H9 (cell line): ENCODE results near the gene MLLT3. TPM values are rescaled to one million over a fixed set of nuclear protein-coding genes. Genes with fewer than 3 reads are reported as not detected.

Experiments used
- DNase-seq: peaks from one replicate; pipeline ENCODE4 v3.0.0-alpha.2; 2017
- H2AFZ ChIP-seq: one replicate; pipeline ENCODE4 v1.6.1; 2013; ENCODE audit warnings: mild to moderate bottlenecking, low read length, control low read depth, moderate library complexity
- H2AK5ac ChIP-seq: 2 replicates; pipeline ENCODE4 v1.6.1; 2013; ENCODE audit warnings: low read length, control low read depth, mixed read lengths; ENCODE audit not compliant: insufficient read length
- H2BK120ac ChIP-seq: one replicate; pipeline ENCODE4 v1.6.1; 2013; ENCODE audit warnings: low read depth, mild to moderate bottlenecking, low read length, control low read depth, inconsistent platforms; ENCODE audit not compliant: poor library complexity, severe bottlenecking
- H2BK12ac ChIP-seq: 2 replicates; pipeline ENCODE4 v1.6.1; 2013; ENCODE audit warnings: low read length, control low read depth, mixed read lengths, low read depth; ENCODE audit not compliant: insufficient read length
- H2BK15ac ChIP-seq: 2 replicates; pipeline ENCODE4 v1.6.1; 2013; ENCODE audit warnings: low read depth, low read length, control low read depth
- H2BK20ac ChIP-seq: one replicate; pipeline ENCODE4 v1.6.1; 2013; ENCODE audit warnings: low read depth, mild to moderate bottlenecking, low read length, control low read depth, inconsistent platforms; ENCODE audit not compliant: poor library complexity, severe bottlenecking
- H2BK5ac ChIP-seq: 2 replicates; pipeline ENCODE4 v1.6.1; 2013; ENCODE audit warnings: low read length, control low read depth, mixed read lengths; ENCODE audit not compliant: insufficient read length
- H3K14ac ChIP-seq: 2 replicates; pipeline ENCODE4 v1.6.1; 2013; ENCODE audit warnings: low read length, control low read depth; ENCODE audit not compliant: insufficient read depth
- H3K18ac ChIP-seq: 2 replicates; pipeline ENCODE4 v1.6.1; 2013; ENCODE audit warnings: low read depth, mild to moderate bottlenecking, mixed read lengths, low read length, control low read depth; ENCODE audit not compliant: insufficient read length
- H3K23ac ChIP-seq: 2 replicates; pipeline ENCODE4 v1.6.1; 2013; ENCODE audit warnings: low read length, control low read depth, mixed read lengths, low read depth; ENCODE audit not compliant: insufficient read length
- H3K23me2 ChIP-seq: 2 replicates; pipeline ENCODE4 v1.6.1; 2013; ENCODE audit warnings: low read depth, mild to moderate bottlenecking, mixed read lengths, low read length, control low read depth; ENCODE audit not compliant: insufficient read length, poor library complexity, severe bottlenecking
- H3K27ac ChIP-seq: 2 replicates; pipeline ENCODE4 v1.5.1; 2013; ENCODE audit warnings: low read length, control low read depth, mixed read lengths, low read depth; ENCODE audit not compliant: insufficient read length
- H3K27me3 ChIP-seq: 2 replicates; pipeline ENCODE4 v1.6.1; 2013; ENCODE audit warnings: low read length, control low read depth, inconsistent platforms; ENCODE audit not compliant: insufficient read depth
- H3K4ac ChIP-seq: 2 replicates; pipeline ENCODE4 v1.6.1; 2013; ENCODE audit warnings: low read depth, mild to moderate bottlenecking, control low read depth, inconsistent platforms, low read length, moderate library complexity
- H3K4me1 ChIP-seq: 2 replicates; pipeline ENCODE4 v1.6.1; 2013; ENCODE audit warnings: low read length, control low read depth, inconsistent platforms; ENCODE audit not compliant: insufficient read depth
- H3K4me2 ChIP-seq: 2 replicates; pipeline ENCODE4 v1.6.1; 2013; ENCODE audit warnings: low read length, control low read depth, mixed read lengths; ENCODE audit not compliant: insufficient read length, insufficient read depth
- H3K56ac ChIP-seq: 2 replicates; pipeline ENCODE4 v1.6.1; 2013; ENCODE audit warnings: low read depth, mild to moderate bottlenecking, mixed read lengths, low read length, control low read depth; ENCODE audit not compliant: insufficient read length
- H3K79me1 ChIP-seq: 2 replicates; pipeline ENCODE4 v1.6.1; 2013; ENCODE audit warnings: low read depth, mild to moderate bottlenecking, moderate library complexity, low read length, control low read depth, inconsistent platforms; ENCODE audit not compliant: insufficient read depth, poor library complexity, severe bottlenecking
- H3K79me2 ChIP-seq: 2 replicates; pipeline ENCODE4 v1.6.1; 2013; ENCODE audit warnings: low read length, control low read depth, inconsistent platforms; ENCODE audit not compliant: insufficient read depth
- H3K9ac ChIP-seq: 2 replicates; pipeline ENCODE4 v1.6.1; 2013; ENCODE audit warnings: low read length, control low read depth, mixed read lengths; ENCODE audit not compliant: insufficient read length; ENCODE audit errors: extremely low read depth
- H3K9me3 ChIP-seq: one replicate; pipeline ENCODE4 v1.6.1; 2013; ENCODE audit warnings: low read depth, low read length, inconsistent platforms; ENCODE audit not compliant: control insufficient read depth
- H3T11ph ChIP-seq: one replicate; pipeline ENCODE4 v1.6.1; 2013; ENCODE audit warnings: mild to moderate bottlenecking, low read length, control low read depth, inconsistent platforms
- H4K20me1 ChIP-seq: one replicate; pipeline ENCODE4 v1.6.1; 2013; ENCODE audit not compliant: control insufficient read depth, insufficient read length, insufficient read depth
- H4K5ac ChIP-seq: 2 replicates; pipeline ENCODE4 v1.6.1; 2013; ENCODE audit warnings: low read depth, mild to moderate bottlenecking, mixed read lengths, low read length, control low read depth; ENCODE audit not compliant: insufficient read length
- H4K8ac ChIP-seq: replicated peaks from 2 replicates; pipeline ENCODE4 v1.6.1; 2013; ENCODE audit warnings: low read length, control low read depth, mixed read lengths, low read depth; ENCODE audit not compliant: insufficient read length
- H4K91ac ChIP-seq: 2 replicates; pipeline ENCODE4 v1.6.1; 2013; ENCODE audit warnings: low read depth, mild to moderate bottlenecking, moderate library complexity, mixed read lengths, low read length, control low read depth; ENCODE audit not compliant: insufficient read length
- H3K27ac Mint-ChIP-seq, 3 experiments: 2 replicates in 2 of 3; 3 replicates in 1 of 3; pipeline ENCODE4 v1.8.0; 2020 to 2021; ENCODE audit warnings: mixed read lengths in 3 of 3, mild to moderate bottlenecking in 1 of 3, moderate library complexity in 1 of 3
- H3K27me3 Mint-ChIP-seq: 2 replicates; pipeline ENCODE4 v1.8.0; 2021; ENCODE audit warnings: low read depth, mild to moderate bottlenecking, moderate library complexity, mixed read lengths
- H3K36me3 Mint-ChIP-seq, 3 experiments: 2 replicates in 2 of 3; 3 replicates in 1 of 3; pipeline ENCODE4 v1.8.0; 2020 to 2021; ENCODE audit warnings: low read depth in 3 of 3, mixed read lengths in 3 of 3; ENCODE audit not compliant: insufficient read depth in 1 of 3
- H3K4me1 Mint-ChIP-seq, 2 experiments: 2 replicates each; pipeline ENCODE4 v1.8.0; 2020; ENCODE audit warnings: mixed read lengths in 2 of 2
- H3K4me3 Mint-ChIP-seq, 2 experiments: 2 replicates in 1 of 2; 3 replicates in 1 of 2; pipeline ENCODE4 v1.8.0; 2020 to 2021; ENCODE audit warnings: mild to moderate bottlenecking in 2 of 2, mixed read lengths in 2 of 2, moderate library complexity in 1 of 2
- H3K9me3 Mint-ChIP-seq, 2 experiments: 2 replicates in 1 of 2; 3 replicates in 1 of 2; pipeline ENCODE4 v1.8.0; 2020; ENCODE audit warnings: mild to moderate bottlenecking in 2 of 2, mixed read lengths in 2 of 2, moderate library complexity in 1 of 2
- CTCF ChIP-seq: fragments of 200-600 bp; sonication (generic); conservative IDR thresholded peaks from 3 replicates; pipeline ENCODE4 v1.8.0; 2021; ENCODE audit warnings: antibody characterized with exemption, mild to moderate bottlenecking
- WGBS: extraction: QIAGEN DNeasy Blood & Tissue Kit; methylation state at CpG from one replicate; pipeline ENCODE4 v1.1.7; 2013; ENCODE audit warnings: missing lambda C conversion rate, low lambda C conversion rate, mixed read lengths; ENCODE audit not compliant: insufficient read length; ENCODE audit errors: extremely low coverage; 5-methylcytosine and 5-hydroxymethylcytosine counted together
- total RNA-seq: library from RNA; stranded (reverse); gene quantifications from 2 replicates; pipeline ENCODE4 v1.2.1, GENCODE V29; 2021

Gene MLLT3
- total RNA-seq, 1 experiment from 2014 or later = 3.9 TPM

GRCh38 chr9:20417373-20418080, 204.8 kb downstream of the MLLT3 start:
- H4K20me1 ChIP-seq = no peaks in the 10 kb centered on the region
- no peak overlapping the region for H4K5ac ChIP-seq
- Mint-ChIP-seq H3K4me1 (peaks cover 2 to 4% of the 10 kb centered on the region in 2 experiments; a peak in 1 of 4 replicates), H3K27ac (no peak overlapping the region; a peak in 1 of 7 replicates), H3K36me3 (no peaks in the 10 kb centered on the region), H3K9me3 (no peaks in the 10 kb centered on the region), H3K27me3 (no peaks in the 10 kb centered on the region), H3K4me3 (no peak overlapping the region)
- H2AFZ ChIP-seq = no peak overlapping the region
- no peak overlapping the region for H2BK20ac ChIP-seq
- no CpG with 5 or more reads among the region's 5 CpGs for WGBS
- H3K4me2 ChIP-seq = no peak overlapping the region
- H3K9me3 ChIP-seq = no peaks in the 10 kb centered on the region
- H2BK120ac ChIP-seq = no peak overlapping the region
- no peak overlapping the region for H4K91ac ChIP-seq
- H3K4ac ChIP-seq = no peak overlapping the region
- H3K14ac ChIP-seq = no peak overlapping the region
- no peak overlapping the region for H3K23ac ChIP-seq
- H3K9ac ChIP-seq = no peak overlapping the region
- H2BK5ac ChIP-seq = no peak overlapping the region
- H3K27me3 ChIP-seq = no peaks in the 10 kb centered on the region
- H2AK5ac ChIP-seq = no peak overlapping the region
- H2BK15ac ChIP-seq = no peak overlapping the region
- TF ChIP-seq CTCF = no peak
- H3K79me2 ChIP-seq = no peaks in the 10 kb centered on the region
- H2BK12ac ChIP-seq = no peak overlapping the region
- DNase-seq = no peak
- no peaks in the 10 kb centered on the region for H3K23me2 ChIP-seq
- no peak overlapping the region for H3T11ph ChIP-seq
- no peak overlapping the region for H3K56ac ChIP-seq
- H3K4me1 ChIP-seq = no peaks in the 10 kb centered on the region
- no peaks in the 10 kb centered on the region for H3K79me1 ChIP-seq
- H3K27ac ChIP-seq = no peak overlapping the region
- no peak overlapping the region for H3K18ac ChIP-seq
- H4K8ac ChIP-seq = no peak overlapping the region
